K562 (cell line): ENCODE data around the gene ARL10.

Experiments
- CREB1 ChIP-seq, 2 experiments: sonication (generic) in 1 of 2; formaldehyde crosslinking in 1 of 2; IDR thresholded peaks; 2 replicates each; pipeline versions ENCODE4 v1.6.1 to v1.8.0; 2012 to 2022; ENCODE audit warnings: inconsistent platforms in 1 of 2, mild to moderate bottlenecking in 1 of 2, missing genetic modification reagents in 1 of 2, moderate library complexity in 1 of 2
- CTCF ChIP-seq, 3 experiments: IDR thresholded peaks in 2 of 3; conservative IDR thresholded peaks in 1 of 3; 2 replicates each; pipeline ENCODE4 v1.5.1; 2011 to 2012; ENCODE audit warnings: low read length in 3 of 3, mild to moderate bottlenecking in 3 of 3, control low read depth in 2 of 3, improper control_type of control experiment in 1 of 3, inconsistent platforms in 1 of 3, low read depth in 1 of 3, mixed read lengths in 1 of 3, moderate library complexity in 1 of 3; ENCODE audit not compliant: insufficient read depth in 2 of 3
- HMGXB4 ChIP-seq: sonication (generic); formaldehyde crosslinking; IDR thresholded peaks from 2 replicates; pipeline ENCODE4 v1.8.1; 2023; ENCODE audit warnings: mild to moderate bottlenecking, missing genetic modification reagents
- IRF2 ChIP-seq: sonication (generic); formaldehyde crosslinking; IDR thresholded peaks from 2 replicates; pipeline ENCODE4 v1.8.1; 2022; ENCODE audit warnings: mild to moderate bottlenecking, missing genetic modification reagents
- SAFB ChIP-seq: fragments of 200-400 bp; formaldehyde crosslinking; IDR thresholded peaks from 2 replicates; pipeline ENCODE4 v1.6.1; 2017; ENCODE audit warnings: low read depth, low read length, borderline replicate concordance
- SFPQ ChIP-seq: fragments of 200-400 bp; formaldehyde crosslinking; IDR thresholded peaks from 2 replicates; pipeline ENCODE4 v1.6.1; 2017; ENCODE audit warnings: mild to moderate bottlenecking, low read depth, low read length, moderate library complexity

GRCh38 chr5:176352116-176352878, 13.0 kb upstream of the ARL10 start:
- TF ChIP-seq IRF2 (CRISPR knock-in tag) (no peak), SAFB (no peak), CTCF (IDR thresholded peaks at IDR 0.05 in 2 of 3, conservative IDR thresholded peaks at IDR 0.05 in 1 of 3; ENCODE audit: insufficient read depth in 2 of 3, low read depth in 1 of 3, low read length in 3 of 3) (no peak), SFPQ (no peak), HMGXB4 (CRISPR knock-in tag) (no peak), CREB1 (IDR thresholded peaks at IDR 0.05) (no peak), CREB1 (CRISPR knock-in tag; IDR thresholded peaks at IDR 0.05) (no peak)
